NCI-H510A (cell line): ENCODE results near the gene ZMIZ2.

Experiments used
- DNase-seq: peaks from one replicate; lab custom pipeline; 2025; lab: John Stamatoyannopoulos, UW

The ZMIZ2 gene

DNA sequence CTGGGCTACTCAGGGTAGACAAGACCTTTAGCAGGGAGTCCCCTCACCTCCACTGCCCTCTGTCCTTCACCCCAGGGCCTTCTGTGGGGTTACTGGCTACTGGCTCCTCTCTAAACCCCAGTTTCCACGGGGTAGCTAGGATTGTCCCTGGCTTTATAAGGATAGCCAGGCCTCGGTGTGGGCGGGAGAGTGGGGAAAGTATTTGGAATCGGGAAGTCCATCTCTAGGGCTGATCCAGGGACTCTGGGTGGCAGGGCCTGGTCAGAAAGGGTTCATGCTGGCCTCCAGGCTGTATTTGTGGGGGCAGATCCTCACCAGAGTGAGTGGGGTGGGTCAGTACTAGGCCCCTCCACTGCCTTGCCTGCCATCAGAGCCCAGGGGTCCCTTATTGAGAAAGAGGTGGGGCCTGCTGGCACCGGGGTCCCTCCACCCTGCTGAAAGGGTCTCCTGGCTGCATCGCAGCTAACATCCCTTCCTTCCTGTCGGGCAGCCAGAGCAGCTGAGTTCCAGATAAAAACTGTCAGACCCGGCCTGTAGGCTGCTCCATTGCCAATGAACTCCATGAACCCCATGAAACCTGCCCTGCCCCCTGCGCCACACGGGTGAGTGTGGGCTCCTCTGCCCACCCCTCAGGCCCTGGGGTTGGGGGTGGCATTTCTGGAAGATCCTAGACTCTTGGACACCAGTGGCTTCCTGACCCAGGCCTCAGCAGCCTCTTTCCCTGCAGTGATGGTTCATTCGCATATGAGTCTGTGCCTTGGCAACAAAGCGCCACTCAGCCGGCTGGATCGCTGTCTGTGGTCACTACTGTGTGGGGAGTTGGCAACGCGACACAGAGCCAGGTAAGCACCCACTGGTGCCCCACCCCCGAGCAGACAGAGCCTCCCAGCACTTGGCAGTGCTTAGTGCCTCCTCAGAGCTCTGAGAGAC, 7.3 kb downstream of the ZMIZ2 start:
- no peak for DNase-seq

GRCh38 chr7:44756904-44757303, 8.3 kb downstream of the ZMIZ2 start:
- no peak for DNase-seq

GRCh38 chr7:44757311-44757710, 8.7 kb downstream of the ZMIZ2 start:
- DNase-seq = no peak

GRCh38 chr7:44757739-44758138, 9.1 kb downstream of the ZMIZ2 start:
- no peak for DNase-seq

DNA sequence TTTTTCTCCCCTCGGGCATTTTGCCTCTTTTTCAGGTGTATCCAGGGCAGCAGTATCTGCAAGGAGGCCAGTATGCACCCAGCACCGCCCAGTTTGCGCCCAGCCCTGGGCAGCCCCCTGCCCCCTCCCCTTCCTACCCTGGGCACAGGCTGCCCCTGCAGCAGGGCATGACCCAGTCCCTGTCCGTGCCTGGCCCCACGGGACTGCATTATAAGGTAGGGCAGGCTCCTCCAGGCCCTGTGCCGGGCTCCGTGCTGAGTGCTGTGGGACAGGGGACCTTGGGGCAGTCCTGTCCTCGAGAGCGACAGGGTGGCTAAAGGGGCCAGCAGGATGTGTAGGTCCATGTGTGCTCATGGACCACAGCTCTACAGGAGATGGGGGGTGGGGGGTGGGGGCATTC, 10.6 kb downstream of the ZMIZ2 start:
- DNase-seq = no peak

GRCh38 chr7:44760034-44760580, 11.5 kb downstream of the ZMIZ2 start:
- DNase-seq = no peak

DNA sequence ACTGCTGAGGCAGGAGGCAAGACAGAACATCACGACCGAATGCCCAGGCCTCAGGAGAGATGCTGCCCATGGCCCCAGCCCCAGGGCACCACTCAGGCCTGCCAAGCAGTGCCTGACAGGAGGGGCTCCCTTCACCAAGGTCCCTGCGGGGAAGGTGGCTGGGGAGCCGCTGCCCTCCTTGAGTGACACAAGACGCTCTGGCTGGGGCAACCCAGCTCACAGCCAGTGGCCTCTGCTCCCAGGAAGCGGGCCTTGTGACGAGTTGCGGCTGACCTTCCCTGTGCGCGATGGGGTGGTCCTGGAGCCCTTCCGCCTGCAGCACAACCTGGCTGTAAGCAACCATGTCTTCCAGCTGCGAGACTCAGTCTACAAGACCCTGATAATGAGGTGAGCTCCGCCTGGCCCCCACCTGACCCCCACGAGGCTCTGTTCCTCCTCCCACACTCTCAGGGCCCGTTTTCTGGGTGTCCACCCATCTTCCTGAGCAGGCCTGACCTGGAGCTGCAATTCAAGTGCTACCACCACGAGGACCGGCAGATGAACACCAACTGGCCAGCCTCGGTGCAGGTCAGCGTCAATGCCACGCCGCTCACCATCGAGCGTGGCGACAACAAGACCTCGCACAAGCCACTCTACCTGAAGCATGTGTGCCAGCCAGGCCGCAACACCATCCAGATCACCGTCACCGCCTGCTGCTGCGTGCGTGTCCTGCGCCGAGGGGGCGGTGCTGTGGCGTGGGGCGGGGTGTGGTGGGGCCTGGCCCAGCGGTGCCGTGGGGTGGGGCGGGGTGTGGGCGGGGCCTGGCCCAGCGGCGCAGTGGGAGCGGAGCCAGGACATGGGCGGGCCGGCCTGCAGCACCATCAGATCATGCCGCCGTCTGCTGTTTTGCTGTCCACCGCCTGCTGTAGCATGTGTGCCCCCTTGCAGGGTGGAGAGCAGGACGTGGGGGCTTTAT, 12.8 kb downstream of the ZMIZ2 start:
- DNase-seq = no peak

DNA sequence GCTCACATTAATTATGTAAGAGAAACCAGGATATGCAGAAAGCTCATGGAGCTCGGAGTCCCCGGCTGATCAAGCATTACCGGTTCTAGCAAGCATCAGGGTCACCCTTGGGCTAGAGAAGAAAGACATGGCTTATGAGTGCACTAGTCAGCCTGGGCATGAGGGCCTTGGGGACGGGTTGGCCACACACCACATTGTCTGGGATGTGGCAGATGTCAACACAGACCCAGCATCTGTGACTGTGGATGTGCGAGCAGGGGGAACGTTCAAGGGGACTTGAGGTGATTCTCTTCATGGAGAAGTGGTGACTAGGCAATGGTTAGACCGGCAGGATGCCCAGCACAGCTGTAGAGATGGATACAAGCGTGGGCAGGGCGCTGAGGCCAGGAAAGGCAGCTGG, 13.7 kb downstream of the ZMIZ2 start:
- DNase-seq = no peak

DNA sequence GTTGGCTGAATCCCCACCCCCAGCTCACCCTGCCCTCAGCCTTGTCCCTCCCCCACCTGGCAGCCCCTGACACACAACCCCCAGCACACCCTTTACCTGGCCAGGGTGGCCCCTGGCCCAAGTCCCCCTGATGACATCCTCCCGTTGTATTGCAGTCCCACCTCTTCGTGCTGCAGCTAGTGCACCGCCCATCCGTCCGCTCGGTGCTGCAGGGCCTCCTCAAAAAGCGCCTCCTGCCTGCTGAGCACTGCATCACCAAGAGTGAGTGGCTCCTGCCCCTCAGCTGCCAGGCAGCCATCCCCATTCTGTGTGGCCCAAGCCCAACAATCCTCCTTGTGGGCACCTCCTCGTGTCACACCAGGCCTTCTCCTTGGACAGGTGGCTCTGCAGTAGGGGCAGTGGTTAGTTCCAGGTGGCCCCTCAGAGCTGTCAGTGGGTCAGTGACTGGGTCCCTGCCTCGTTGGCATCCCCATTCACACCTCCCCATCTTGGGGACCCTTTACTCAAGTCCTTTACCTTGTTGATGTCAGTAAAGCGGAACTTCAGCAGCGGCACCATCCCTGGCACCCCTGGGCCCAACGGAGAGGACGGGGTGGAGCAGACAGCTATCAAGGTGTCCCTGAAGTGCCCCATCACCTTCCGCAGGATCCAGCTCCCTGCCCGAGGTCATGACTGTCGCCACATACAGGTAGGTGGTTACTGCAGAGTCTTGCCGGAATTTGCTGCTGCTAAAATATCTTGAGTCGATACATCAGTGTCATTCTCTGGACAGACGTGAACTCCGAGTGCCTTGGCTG, 14.3 kb downstream of the ZMIZ2 start:
- no peak for DNase-seq

DNA sequence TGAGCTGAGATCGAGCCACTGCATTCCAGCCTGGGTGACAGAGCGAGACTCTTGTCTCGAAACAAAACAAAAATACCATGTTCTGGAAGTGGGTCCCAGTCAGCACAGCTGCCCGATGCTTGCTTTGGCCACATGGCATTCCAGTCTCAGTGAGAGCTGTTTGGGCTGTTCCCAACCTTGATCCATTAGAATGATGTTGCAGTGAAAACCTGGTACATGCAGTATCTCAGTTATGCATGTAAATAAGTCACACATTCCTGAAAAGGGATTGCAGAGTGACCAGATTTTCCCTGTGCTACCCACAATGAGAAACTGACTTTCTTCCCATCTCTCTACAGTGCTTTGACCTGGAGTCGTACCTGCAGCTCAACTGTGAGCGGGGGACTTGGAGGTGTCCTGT, 15.4 kb downstream of the ZMIZ2 start:
- DNase-seq = no peak

DNA sequence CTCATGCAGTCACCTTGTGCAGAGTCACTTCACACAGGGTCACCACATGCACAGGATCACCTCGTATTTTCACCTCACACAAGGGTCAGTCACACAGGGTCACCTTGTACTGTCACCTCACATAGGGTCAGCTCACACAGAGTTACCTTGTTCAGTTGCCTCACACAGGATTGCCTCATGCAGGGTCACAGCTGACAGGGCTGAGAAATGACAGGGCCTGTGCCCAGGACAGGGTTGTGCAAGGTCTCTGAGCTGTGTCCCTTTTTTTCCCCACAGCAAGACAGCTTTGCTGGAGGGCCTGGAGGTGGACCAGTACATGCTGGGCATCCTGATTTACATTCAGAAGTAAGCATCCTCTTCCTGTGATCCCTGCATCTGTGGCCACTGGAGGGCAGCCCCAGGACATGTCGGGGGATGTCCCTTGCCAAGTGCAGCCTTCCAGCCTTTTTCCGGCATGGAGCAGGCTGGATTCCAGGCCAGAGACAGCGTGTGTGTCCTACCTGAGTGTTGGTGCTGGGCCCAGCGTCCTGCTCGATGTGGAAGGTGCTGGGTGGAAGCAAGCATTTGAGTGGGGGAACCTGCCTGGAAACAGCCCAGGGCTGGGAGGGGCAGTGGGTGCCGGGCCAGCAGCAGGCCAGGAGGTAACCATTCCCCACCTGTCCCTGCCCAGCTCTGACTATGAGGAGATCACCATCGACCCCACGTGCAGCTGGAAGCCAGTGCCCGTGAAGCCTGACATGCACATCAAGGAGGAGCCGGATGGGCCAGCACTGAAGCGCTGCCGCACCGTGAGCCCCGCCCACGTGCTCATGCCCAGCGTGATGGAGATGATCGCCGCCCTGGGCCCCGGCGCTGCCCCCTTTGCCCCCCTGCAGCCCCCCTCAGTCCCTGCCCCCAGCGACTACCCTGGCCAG, 16.3 kb downstream of the ZMIZ2 start:
- no peak for DNase-seq

DNA sequence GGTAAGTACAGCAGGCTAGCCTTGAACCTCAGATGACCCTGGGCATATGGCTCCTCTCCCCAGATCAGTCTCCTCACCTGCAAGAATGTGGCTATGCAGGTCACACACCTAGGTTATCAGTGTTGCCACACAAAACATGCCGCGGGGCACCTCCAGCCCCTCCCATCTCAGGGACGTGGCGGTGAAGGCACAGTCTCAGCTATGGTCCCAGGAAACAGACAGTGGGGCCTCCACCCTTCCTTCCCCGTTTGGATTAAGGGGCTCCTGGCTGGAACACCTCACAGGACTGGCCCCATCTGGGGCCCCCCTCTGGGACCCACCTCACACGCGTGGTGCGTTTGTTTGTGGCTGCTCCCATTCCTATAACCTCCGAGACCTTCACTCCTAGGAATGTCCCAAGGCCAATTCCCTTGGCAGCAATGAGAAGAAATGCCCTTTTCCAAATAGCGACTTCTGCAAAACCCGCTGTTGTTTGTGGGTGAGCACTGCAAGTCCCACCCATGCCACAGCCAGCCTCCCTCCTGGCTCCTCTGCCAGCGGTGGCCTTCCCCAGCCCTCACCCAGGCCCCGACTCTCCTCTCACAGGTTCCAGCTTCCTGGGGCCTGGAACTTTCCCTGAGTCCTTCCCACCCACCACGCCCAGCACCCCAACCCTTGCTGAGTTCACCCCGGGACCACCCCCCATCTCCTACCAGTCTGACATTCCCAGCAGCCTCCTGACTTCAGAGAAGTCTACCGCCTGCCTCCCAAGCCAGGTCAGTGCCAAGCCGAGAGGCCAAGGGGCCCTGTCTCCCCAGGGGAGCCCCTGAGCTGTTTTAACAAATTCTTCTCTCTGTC, 17.1 kb downstream of the ZMIZ2 start:
- DNase-seq = no peak

DNA sequence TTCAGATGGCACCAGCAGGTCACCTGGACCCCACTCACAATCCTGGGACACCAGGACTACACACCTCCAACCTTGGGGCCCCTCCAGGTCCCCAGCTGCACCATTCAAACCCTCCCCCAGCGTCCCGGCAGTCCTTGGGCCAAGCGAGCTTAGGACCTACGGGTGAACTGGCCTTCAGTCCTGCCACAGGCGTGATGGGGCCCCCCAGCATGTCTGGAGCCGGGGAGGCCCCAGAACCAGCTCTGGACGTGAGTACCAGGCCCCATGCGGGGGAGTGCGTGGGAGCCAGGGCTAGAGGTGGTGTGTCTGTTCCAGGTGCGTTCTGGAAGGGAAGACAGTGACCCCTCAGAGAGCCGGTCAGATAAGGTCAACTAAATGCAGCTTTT, 17.8 kb downstream of the ZMIZ2 start:
- no peak for DNase-seq

DNA sequence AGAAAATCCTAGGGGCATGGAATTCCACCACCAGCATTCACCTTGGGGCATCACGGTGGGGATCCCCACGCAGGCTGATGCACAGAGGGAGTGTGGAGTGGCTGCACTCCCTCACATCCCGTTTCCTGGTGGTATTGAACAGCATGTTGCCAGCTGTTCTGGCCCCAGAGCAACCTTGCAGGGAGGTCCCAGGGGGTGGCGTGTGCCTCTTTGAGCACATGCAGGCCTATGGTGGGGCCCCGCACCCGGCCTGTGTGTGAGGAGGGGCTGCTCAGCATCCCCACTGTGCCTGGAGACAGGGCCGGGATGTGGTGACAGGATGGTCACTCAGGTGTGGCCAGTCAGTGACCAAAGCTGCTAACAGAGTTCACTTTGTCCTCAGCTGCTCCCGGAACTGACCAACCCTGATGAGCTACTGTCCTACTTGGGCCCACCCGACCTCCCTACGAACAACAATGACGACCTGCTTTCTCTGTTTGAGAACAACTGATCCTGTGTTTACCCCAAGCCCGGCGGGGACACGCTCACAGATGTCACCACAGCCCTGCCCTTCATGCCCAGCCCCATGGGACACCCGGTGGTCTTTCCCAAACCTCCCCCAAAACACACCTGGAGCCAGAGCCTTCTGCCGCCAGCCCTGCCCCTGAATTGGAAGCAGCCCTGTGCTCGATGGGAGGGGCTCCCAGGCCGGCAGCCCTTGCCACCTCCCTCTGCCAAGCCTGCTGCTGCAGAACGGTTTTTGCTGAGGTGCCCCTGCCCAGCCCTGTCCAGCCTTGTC, 18.7 kb downstream of the ZMIZ2 start:
- no peak for DNase-seq

DNA sequence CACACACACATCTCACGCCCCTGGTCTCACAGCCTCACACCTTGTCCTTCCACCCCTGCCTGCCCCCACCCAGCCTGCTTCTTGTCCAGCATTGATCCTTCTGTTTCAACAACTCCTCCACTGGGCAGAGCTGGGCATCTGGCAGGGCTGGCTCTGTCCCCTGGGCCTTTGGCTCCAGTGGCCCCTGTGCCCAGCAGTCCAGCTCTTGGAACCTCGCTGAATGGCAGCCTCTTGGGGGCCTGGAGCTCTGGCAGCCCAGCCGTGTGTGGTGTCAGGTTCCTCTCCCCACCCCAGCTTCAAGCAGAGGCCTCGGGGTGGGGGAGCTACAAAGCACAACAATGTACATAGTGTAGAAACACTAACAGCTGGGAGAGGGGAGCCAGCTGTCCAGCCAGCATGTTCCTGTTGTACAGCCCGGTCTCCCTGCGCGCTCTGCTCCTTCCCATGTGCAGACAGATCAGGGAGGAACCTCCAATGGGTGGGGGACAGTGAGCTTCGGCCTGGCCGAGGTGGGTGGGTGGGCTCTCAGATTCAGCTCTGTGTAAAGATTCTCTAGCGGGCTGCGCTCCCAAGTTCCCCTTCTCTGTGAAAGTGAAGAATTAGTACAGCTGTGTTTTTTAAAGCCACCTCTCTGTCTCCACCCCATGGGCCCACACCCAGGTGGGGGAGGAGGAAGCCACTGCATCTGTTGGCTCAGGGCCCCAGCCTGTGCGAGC, 19.4 kb downstream of the ZMIZ2 start:
- peak; percentile 5 for DNase-seq

DNA sequence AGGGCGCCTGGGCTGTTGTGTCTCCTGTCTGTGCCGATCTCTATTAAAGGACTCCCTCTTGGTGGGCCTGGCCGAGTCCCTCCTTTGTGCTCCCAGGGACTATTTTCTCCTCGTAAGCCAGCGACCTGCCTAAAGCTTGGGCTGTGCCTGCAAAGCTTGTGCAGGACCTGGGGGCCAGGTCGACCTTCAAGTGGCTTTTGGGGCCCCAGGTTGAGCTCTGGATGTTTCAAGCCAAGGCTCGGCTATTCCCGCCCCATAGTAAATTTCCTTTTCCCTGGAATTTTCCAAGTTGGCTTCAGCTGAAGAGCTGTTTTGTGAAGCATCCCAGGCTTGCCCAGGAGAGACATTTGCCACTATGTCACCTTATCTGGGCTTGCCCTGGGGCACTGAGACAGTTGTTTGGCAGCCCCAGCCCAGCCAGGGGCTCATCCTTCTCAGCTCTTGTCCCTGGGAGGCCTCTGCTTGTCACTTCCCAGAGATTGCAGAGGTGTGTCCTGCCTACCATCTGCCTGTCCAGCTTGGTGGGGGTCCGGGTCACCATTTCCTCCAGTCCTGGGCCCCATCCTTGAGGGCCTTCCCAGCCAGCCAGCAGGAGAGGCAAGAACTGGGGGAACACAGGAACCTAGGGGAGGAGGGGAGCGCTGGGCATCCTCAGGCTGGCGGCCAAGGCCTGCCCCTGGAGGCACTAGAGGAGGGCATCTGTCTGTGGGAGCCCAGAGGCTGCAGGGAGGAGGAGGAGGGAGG, 20.2 kb downstream of the ZMIZ2 start:
- DNase-seq = no peak

- no peak for DNase-seq
Measured at GRCh38 chr7:44769376-44769775, 20.7 kb downstream of the ZMIZ2 start.
